ENCODE data around the gene FBXO5.

The FBXO5 gene

DNA sequence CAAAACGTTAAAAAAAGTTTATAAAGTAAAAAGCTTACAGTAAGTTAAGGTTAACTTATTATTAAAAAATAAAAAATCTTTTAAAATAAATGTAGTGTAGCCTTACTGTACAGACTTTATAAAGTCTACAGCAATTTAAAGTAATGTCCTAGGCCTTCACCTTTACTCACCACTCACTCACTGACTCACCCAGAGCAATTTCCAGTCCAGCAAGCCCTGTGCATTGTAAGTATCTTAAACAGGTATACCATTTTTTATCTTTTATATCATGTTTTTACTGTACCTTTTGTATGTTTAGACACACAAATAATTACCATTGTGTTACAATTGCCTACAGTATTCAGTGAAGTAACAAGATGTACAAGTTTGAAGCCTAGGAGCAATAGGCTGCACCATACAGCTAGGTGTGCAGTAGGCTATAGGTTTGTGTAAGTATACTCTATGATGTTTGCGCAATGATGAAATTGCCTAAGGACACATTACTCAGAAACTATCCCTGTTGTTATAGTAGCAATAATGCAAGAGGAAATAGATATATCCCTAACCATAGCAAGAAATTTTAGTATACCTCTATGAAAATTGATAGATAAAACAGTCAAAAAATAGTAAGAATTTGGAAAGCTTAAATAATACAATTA is 39.5 kb downstream of the FBXO5 start:
- no peak for DNase-seq (ENCODE audit: insufficient read length)
- TF ChIP-seq POLR2AphosphoS5 (IDR thresholded peaks at IDR 0.05; ENCODE audit: low read depth, low read length), result no peak
- TF ChIP-seq TAF1 (IDR thresholded peaks at IDR 0.05; ENCODE audit: borderline replicate concordance, low read depth, low read length), result no peak
- no peak for TF ChIP-seq POLR2A (IDR thresholded peaks at IDR 0.05; ENCODE audit: low read depth, low read length)
- FAIRE-seq, result no peak

DNA sequence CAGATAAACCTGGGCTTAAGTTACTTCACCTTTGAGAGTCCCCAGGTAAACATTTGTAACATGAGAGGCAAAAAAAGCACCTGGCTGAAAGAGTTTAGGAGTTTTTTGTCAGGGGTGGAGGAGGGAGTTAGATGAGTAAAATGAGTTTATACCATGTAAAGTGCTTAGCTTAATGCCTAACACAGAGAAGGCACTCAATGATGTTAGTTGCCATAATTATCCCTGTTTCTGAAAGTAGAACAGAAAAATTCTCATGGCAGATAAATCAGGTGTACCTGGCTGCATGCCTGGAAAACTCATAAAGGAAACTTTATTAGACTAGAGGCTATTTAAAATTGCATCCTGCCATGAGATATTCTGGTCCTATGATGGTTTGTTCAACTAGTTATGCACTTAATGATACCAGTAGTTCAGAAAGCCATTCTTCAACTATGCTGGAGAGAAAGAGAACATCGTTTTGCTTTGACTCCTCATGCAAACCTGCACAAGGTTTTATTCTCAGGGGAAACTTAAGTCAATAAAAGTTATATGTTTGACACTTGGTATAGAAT is 40.4 kb downstream of the FBXO5 start:
- no peak for TF ChIP-seq POLR2AphosphoS5 (IDR thresholded peaks at IDR 0.05; ENCODE audit: low read depth, low read length)
- no peak for TF ChIP-seq TAF1 (IDR thresholded peaks at IDR 0.05; ENCODE audit: borderline replicate concordance, low read depth, low read length)
- TF ChIP-seq POLR2A (IDR thresholded peaks at IDR 0.05; ENCODE audit: low read depth, low read length), result no peak
- no peak for FAIRE-seq
- no peak for DNase-seq (ENCODE audit: insufficient read length)

DNA sequence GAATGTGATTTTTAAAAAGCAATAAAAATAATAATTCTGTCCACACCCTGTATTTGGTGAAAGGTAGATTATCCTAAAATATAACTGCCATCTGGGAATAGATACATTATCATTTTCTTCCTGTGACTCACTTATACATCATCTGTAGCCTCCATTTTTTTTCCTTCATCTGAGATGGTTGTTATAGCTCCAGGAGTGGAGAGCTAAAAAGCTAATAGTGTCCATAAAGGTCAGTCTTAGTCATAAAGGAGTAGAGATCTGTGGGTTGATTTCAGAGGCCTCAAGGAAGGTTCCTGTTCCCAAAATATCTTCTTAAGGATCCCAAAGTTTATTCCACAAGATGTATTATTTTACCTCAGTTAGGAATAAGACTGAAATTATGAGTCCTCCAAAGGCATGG is 41.1 kb downstream of the FBXO5 start:
- DNase-seq (ENCODE audit: insufficient read length) (no peak), FAIRE-seq (no peak)
- no peak for TF ChIP-seq POLR2A (IDR thresholded peaks at IDR 0.05; ENCODE audit: low read depth, low read length)
- no peak for TF ChIP-seq POLR2AphosphoS5 (IDR thresholded peaks at IDR 0.05; ENCODE audit: low read depth, low read length)
- no peak for TF ChIP-seq TAF1 (IDR thresholded peaks at IDR 0.05; ENCODE audit: borderline replicate concordance, low read depth, low read length)

DNA sequence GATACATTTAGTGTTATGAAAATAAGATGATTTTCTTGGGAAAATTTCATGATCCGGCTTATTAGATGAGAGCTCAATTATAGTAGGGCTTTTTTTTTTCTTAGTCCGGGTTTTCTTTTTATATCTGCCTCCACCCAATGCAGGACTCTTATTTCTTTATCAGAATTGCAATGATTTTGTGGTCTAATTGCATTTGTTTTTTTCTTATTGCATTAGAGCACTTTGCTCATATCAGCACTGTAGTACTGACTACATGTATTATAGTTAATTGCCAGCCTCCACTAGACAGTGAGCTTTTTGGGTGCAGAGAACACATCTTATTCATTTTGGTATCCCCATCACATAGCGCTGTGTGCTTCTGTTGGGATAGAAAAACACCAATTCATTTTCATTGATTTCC is 50.0 kb downstream of the FBXO5 start:
- TF ChIP-seq TAF1 (IDR thresholded peaks at IDR 0.05; ENCODE audit: borderline replicate concordance, low read depth, low read length) (no peak), POLR2AphosphoS5 (IDR thresholded peaks at IDR 0.05; ENCODE audit: low read depth, low read length) (no peak), POLR2A (IDR thresholded peaks at IDR 0.05; ENCODE audit: low read depth, low read length) (no peak)
- FAIRE-seq, result no peak
- DNase-seq (ENCODE audit: insufficient read length), result no peak

DNA sequence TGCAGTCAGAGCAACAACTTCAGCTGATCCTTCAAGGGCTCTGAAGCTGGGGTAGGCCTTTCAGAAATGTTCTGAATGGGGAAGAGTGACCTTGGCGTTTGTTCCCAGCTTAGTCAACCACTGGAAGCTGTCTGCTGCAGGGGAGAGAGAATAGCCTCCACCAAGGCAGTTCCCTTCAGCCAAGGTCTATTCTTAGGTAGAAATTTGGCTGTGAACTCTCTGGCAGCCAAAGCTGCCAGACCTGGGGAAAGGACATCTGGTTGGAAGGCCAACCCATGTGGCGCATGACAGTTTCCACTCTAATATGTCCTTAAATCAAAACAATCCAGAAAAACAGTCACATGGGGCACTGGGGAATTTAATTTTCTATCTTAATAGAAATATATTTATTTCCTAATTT is 60.1 kb downstream of the FBXO5 start:
- DNase-seq (ENCODE audit: insufficient read length), result no peak
- no peak for TF ChIP-seq POLR2A (IDR thresholded peaks at IDR 0.05; ENCODE audit: low read depth, low read length)
- no peak for TF ChIP-seq POLR2AphosphoS5 (IDR thresholded peaks at IDR 0.05; ENCODE audit: low read depth, low read length)
- no peak for TF ChIP-seq TAF1 (IDR thresholded peaks at IDR 0.05; ENCODE audit: borderline replicate concordance, low read depth, low read length)
- FAIRE-seq, result no peak

Data from GM12892 (cell line).